ENCODE results near the gene LFNG. TPM values are rescaled to one million over a fixed set of nuclear protein-coding genes. Genes with fewer than 3 reads are reported as not detected.
A peak's percentile ranks its signal among the peaks of the same experiment; 100 is the strongest.

Gene LFNG
- total and polyA plus RNA-seq, 2 of the 13 experiments (the other 11 are each of a cell fraction or from before 2014, with no cell fraction given), result 0.44 to 1.5 TPM

DNA sequence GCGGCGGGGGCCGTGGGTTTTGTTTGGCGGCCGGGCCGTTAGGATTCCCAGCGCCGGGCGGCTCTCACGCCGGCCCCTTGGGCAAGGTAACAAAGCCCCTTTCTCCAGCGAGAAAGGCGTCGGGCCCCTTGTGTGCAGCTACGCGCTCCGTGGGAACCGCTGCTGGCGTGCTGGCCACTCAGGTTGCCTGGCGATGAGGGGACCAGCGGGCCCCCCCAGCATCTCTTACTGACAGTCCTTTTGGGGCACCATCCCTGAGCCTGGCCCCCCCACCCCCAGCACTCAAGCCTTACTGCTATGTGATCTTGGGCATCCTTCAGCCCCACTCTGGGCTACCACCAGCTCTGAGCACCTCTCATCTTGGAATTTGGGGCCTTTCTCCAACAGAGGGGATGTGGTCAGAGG lies 1.8 kb downstream of the LFNG start:
- 6% methylated on average over 6 of the region's 21 CpGs for WGBS (ENCODE audit: low lambda C conversion rate)
- no peak for TF ChIP-seq ZNF784 (CRISPR knock-in tag; IDR thresholded peaks at IDR 0.05; ENCODE audit: borderline replicate concordance)
- peak; percentile 49 for TF ChIP-seq ZNF883 (CRISPR knock-in tag; IDR thresholded peaks at IDR 0.05; ENCODE audit: not compliant biosample characterization)
- Histone ChIP-seq H2AFZ (ENCODE audit: low read length) (no peak overlapping the region), H3K36me3 (replicated peaks in 1 of 2; ENCODE audit: control insufficient read depth in 1 of 2, insufficient read depth in 2 of 2, low read length in 2 of 2) (no peaks in the 10 kb centered on the region), H3K27ac (ENCODE audit: extremely low read length, insufficient read depth, low read length) (no peak overlapping the region), H3K9me3 (ENCODE audit: low read length) (no peaks in the 10 kb centered on the region), H3K79me2 (ENCODE audit: insufficient read depth, low read length) (no peaks in the 10 kb centered on the region), H3K4me3 (replicated peaks in 1 of 3; ENCODE audit: insufficient read depth in 1 of 3, low read depth in 2 of 3, low read length in 3 of 3) (peak overlapping the region in 2 of 3 experiments; percentile 54 to 66; a peak in 3 of 6 replicates), H3K4me1 (ENCODE audit: insufficient read depth, low read length) (peaks cover 65% of the 10 kb centered on the region), H3K4me2 (ENCODE audit: low read depth, low read length) (peak overlapping the region; percentile 56), H3K9ac (ENCODE audit: insufficient read depth, low read depth, low read length) (no peak overlapping the region), H3K27me3 (ENCODE audit: control insufficient read depth in 1 of 2, insufficient read depth in 2 of 2, low read length in 2 of 2) (peaks cover 4 to 62% of the 10 kb centered on the region in 2 experiments), H4K20me1 (ENCODE audit: insufficient read depth, low read length) (no peaks in the 10 kb centered on the region)
- ChIA-PET CTCF (ENCODE audit: low intra/inter-chr PET ratio, low total read pairs) (no interaction called here), POLR2A (no interaction called here)
- BruUV-seq (replicated peaks), result no TSS peak
- intact Hi-C loops (cut with micrococcal nuclease; ENCODE audit: unreplicated experiment), result loop anchor here (5.0 kb wide), 1 partner anchor 44 kb away; the partner anchor contains the start of gene GRIFIN
- no peak for FAIRE-seq
- ATAC-seq, result no peak
- no peak for DNase-seq (ENCODE audit: low spot score)
- in situ Hi-C loops (cut with HindIII; ENCODE audit: extremely low pct_ligation_motif_present, low pct_unique_long_range_greater_than_20kb), result no loop called here

DNA sequence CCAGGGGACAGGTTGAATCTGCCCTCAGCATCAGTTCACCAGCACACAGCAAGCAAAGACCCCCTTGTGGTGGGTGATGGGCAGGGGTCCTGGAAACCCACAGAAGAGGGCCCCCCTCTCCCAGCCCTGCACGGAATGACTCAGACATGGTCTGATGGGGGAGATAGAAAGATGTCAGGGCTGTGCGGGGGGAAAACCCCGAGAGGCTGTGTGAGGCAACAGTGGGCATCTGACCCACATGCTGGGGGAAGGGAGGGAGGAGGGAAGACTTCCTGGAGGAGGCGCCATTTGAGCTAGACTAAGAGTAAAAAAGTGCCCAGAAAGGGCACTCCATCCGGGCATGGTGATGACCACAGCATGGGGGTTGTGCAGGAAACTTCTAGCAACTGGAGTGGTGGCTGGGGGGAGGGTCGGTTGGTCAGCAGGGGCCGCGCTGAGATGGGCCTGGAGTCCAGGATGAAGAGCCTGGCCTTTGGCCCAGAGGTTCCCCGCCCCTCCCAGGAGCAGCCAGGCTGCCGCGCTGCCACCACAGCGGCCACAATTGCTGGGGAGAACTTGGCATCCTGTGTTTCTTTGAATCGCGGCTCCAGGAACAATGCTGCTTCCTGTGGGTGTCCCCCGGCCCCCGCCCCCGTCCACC lies 2.5 kb downstream of the LFNG start:
- ChIA-PET POLR2A (no interaction called here), CTCF (ENCODE audit: low intra/inter-chr PET ratio, low total read pairs) (no interaction called here)
- no peak for DNase-seq (ENCODE audit: low spot score)
- ATAC-seq, result peak; percentile 6; the same call in 1 of the 3 replicates
- H3K4me3 ChIP-seq (replicated peaks in 1 of 3; ENCODE audit: insufficient read depth in 1 of 3, low read depth in 2 of 3, low read length in 3 of 3), result peak overlapping the region in 2 of 3 experiments; percentile 39 to 66; a peak in 3 of 6 replicates
- no TSS peak for BruUV-seq (replicated peaks)
- no peak for FAIRE-seq
- H3K27me3 ChIP-seq (ENCODE audit: control insufficient read depth in 1 of 2, insufficient read depth in 2 of 2, low read length in 2 of 2), result peaks cover 1 to 54% of the 10 kb centered on the region in 2 experiments
- H3K4me1 ChIP-seq (ENCODE audit: insufficient read depth, low read length), result peaks cover 58% of the 10 kb centered on the region
- intact Hi-C loops (cut with micrococcal nuclease; ENCODE audit: unreplicated experiment), result loop anchor here (5.0 kb wide), 1 partner anchor 45 kb away; the partner anchor contains the start of gene GRIFIN
- no peaks in the 10 kb centered on the region for H4K20me1 ChIP-seq (ENCODE audit: insufficient read depth, low read length)
- 11% methylated on average over 5 of the region's 17 CpGs for WGBS (ENCODE audit: low lambda C conversion rate)
- H2AFZ ChIP-seq (ENCODE audit: low read length), result no peak overlapping the region
- H3K9ac ChIP-seq (ENCODE audit: insufficient read depth, low read depth, low read length), result no peak overlapping the region
- H3K4me2 ChIP-seq (ENCODE audit: low read depth, low read length), result peak overlapping the region; percentile 56
- no peak overlapping the region for H3K27ac ChIP-seq (ENCODE audit: extremely low read length, insufficient read depth, low read length)
- H3K36me3 ChIP-seq (replicated peaks in 1 of 2; ENCODE audit: control insufficient read depth in 1 of 2, insufficient read depth in 2 of 2, low read length in 2 of 2), result no peaks in the 10 kb centered on the region
- in situ Hi-C loops (cut with HindIII; ENCODE audit: extremely low pct_ligation_motif_present, low pct_unique_long_range_greater_than_20kb), result no loop called here
- no peaks in the 10 kb centered on the region for H3K9me3 ChIP-seq (ENCODE audit: low read length)
- H3K79me2 ChIP-seq (ENCODE audit: insufficient read depth, low read length), result no peaks in the 10 kb centered on the region
- TF ChIP-seq, protein P1, sequence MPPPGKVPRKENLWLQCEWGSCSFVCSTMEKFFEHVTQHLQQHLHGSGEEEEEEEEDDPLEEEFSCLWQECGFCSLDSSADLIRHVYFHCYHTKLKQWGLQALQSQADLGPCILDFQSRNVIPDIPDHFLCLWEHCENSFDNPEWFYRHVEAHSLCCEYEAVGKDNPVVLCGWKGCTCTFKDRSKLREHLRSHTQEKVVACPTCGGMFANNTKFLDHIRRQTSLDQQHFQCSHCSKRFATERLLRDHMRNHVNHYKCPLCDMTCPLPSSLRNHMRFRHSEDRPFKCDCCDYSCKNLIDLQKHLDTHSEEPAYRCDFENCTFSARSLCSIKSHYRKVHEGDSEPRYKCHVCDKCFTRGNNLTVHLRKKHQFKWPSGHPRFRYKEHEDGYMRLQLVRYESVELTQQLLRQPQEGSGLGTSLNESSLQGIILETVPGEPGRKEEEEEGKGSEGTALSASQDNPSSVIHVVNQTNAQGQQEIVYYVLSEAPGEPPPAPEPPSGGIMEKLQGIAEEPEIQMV (CRISPR knock-in tag; IDR thresholded peaks at IDR 0.05; ENCODE audit: low read depth), result no peak
- TF ChIP-seq, protein P2, sequence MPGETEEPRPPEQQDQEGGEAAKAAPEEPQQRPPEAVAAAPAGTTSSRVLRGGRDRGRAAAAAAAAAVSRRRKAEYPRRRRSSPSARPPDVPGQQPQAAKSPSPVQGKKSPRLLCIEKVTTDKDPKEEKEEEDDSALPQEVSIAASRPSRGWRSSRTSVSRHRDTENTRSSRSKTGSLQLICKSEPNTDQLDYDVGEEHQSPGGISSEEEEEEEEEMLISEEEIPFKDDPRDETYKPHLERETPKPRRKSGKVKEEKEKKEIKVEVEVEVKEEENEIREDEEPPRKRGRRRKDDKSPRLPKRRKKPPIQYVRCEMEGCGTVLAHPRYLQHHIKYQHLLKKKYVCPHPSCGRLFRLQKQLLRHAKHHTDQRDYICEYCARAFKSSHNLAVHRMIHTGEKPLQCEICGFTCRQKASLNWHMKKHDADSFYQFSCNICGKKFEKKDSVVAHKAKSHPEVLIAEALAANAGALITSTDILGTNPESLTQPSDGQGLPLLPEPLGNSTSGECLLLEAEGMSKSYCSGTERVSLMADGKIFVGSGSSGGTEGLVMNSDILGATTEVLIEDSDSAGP (CRISPR knock-in tag; IDR thresholded peaks at IDR 0.05; ENCODE audit: borderline replicate concordance), result peak; percentile 9; the same call in 1 of the 2 replicates
- TF ChIP-seq SP5 (CRISPR knock-in tag; IDR thresholded peaks at IDR 0.05; ENCODE audit: borderline replicate concordance, low read depth), result peak; percentile 50; the same call in 1 of the 2 replicates
- 0 out of 2 replicates have a peak, but pooled peaks have one; percentile 24 for TF ChIP-seq CTCF (CRISPR knock-in tag; IDR thresholded peaks at IDR 0.05)
- peak; percentile 87 for TF ChIP-seq ZFP36 (IDR thresholded peaks at IDR 0.05; ENCODE audit: borderline replicate concordance, low read depth, low read length, partially characterized antibody)
- TF ChIP-seq KDM6A (CRISPR knock-in tag; IDR thresholded peaks at IDR 0.05; ENCODE audit: low read depth), result no peak

Measured in HepG2 (cell line).